K562 (cell line): ENCODE measurements around the gene VRK2. TPM values are rescaled to one million over a fixed set of nuclear protein-coding genes. Genes with fewer than 3 reads are reported as not detected.
A peak's percentile ranks its signal among the peaks of the same experiment; 100 is the strongest.

Experiments used
- EGR1 ChIP-seq: fragments of 450-650 bp; conservative IDR thresholded peaks from 2 replicates; pipeline ENCODE4 v1.6.1; 2017; ENCODE audit warnings: mild to moderate bottlenecking
- ELF2 ChIP-seq: fragments of 250-450 bp; sonication (Bioruptor Pico); IDR thresholded peaks from 2 replicates; pipeline ENCODE4 v1.5.0; 2021; ENCODE audit warnings: mild to moderate bottlenecking
- ESRRB ChIP-seq: fragments of 250-450 bp; sonication (Bioruptor Pico); IDR thresholded peaks from 2 replicates; pipeline ENCODE4 v1.5.0; 2020; ENCODE audit warnings: mild to moderate bottlenecking, moderate library complexity, borderline replicate concordance
- MAFF ChIP-seq: IDR thresholded peaks from 2 replicates; pipeline ENCODE4 v1.6.1; 2012; ENCODE audit warnings: low read length, improper control_type of control experiment
- SFPQ ChIP-seq: fragments of 200-400 bp; formaldehyde crosslinking; IDR thresholded peaks from 2 replicates; pipeline ENCODE4 v1.6.1; 2017; ENCODE audit warnings: mild to moderate bottlenecking, low read depth, low read length, moderate library complexity
- SMAD4 ChIP-seq: fragments of 250-450 bp; sonication (Bioruptor Pico); conservative IDR thresholded peaks from 2 replicates; pipeline ENCODE4 v1.8.0; 2021; ENCODE audit warnings: inconsistent platforms, mild to moderate bottlenecking, moderate library complexity
- SRSF1 ChIP-seq: fragments of 200-400 bp; formaldehyde crosslinking; IDR thresholded peaks from 2 replicates; pipeline ENCODE4 v1.6.1; 2017; ENCODE audit warnings: mild to moderate bottlenecking, low read depth, low read length, moderate library complexity
- SUPT5H ChIP-seq: fragments of 450-650 bp; IDR thresholded peaks from 2 replicates; pipeline ENCODE4 v1.6.1; 2016
- TAF9B ChIP-seq: fragments of 450-650 bp; IDR thresholded peaks from 2 replicates; pipeline ENCODE4 v1.6.1; 2018; ENCODE audit warnings: mild to moderate bottlenecking; ENCODE audit not compliant: partially characterized antibody
- TBL1XR1 ChIP-seq, 2 experiments: IDR thresholded peaks; 2 replicates each; pipeline ENCODE4 v1.6.1; 2012; ENCODE audit warnings: improper control_type of control experiment in 2 of 2, low read length in 2 of 2, mild to moderate bottlenecking in 1 of 2
- TRIM24 ChIP-seq, 2 experiments: fragments of 450-650 bp; IDR thresholded peaks; 2 replicates each; pipeline ENCODE4 v1.6.1; 2016
- ZKSCAN1 ChIP-seq: fragments of 150-350 bp; IDR thresholded peaks from 2 replicates; pipeline ENCODE4 v1.6.1; 2016; ENCODE audit warnings: low read depth, low read length
- ZNF12 ChIP-seq: sonication (generic); formaldehyde crosslinking; IDR thresholded peaks from 2 replicates; pipeline ENCODE4 v1.4.0; 2020; ENCODE audit warnings: mild to moderate bottlenecking, missing genetic modification reagents
- ZNF212 ChIP-seq: fragments of 450-650 bp; formaldehyde crosslinking; IDR thresholded peaks from 2 replicates; pipeline ENCODE4 v1.4.0; 2020; ENCODE audit warnings: mild to moderate bottlenecking
- ZNF384 ChIP-seq: IDR thresholded peaks from 2 replicates; pipeline ENCODE4 v1.6.1; 2012; ENCODE audit warnings: low read depth, low read length, improper control_type of control experiment
- ZNF584 ChIP-seq: fragments of 200-800 bp; sonication (Bioruptor generic); IDR thresholded peaks from 2 replicates; pipeline ENCODE4 v1.6.1; 2016; ENCODE audit warnings: low read depth, mild to moderate bottlenecking, missing genetic modification characterization, missing compliant biosample characterization
- ZNF778 ChIP-seq: fragments of 450-650 bp; formaldehyde crosslinking; IDR thresholded peaks from 2 replicates; pipeline ENCODE4 v1.4.0; 2020; ENCODE audit warnings: mild to moderate bottlenecking, moderate library complexity
- polyA plus RNA-seq, 8 experiments: library from polyadenylated mRNA; depleted of rRNA in 4 of 8; stranded (reverse) in 5 of 8; unstranded in 3 of 8; fragments of >200 nt; fragmentation: Nextera tagmentation in 2 of 8; fragmentation: Illumina TruSeq in 1 of 8; extraction: Ambion mirVana in 2 of 8; extraction: Trizol in 1 of 8; gene quantifications; 2 replicates each; pipeline versions ENCODE4 v1.2.1 to v1.2.3, GENCODE V29; 2011 to 2014; ENCODE audit warnings: inconsistent platforms in 1 of 8, missing spikeins in 1 of 8
- total RNA-seq, 7 experiments: library from RNA; depleted of rRNA in 6 of 7; stranded (reverse); fragments of >200 nt in 6 of 7; fragmentation: Illumina TruSeq in 2 of 7; extraction: Trizol in 2 of 7; gene quantifications; 2 replicates each; pipeline versions ENCODE4 v1.2.1 to v1.2.3, GENCODE V29; 2011 to 2021; ENCODE audit warnings: low replicate concordance in 1 of 7
- TF ChIP-seq, protein P1 (sequence below): sonication (generic); formaldehyde crosslinking; IDR thresholded peaks from 2 replicates; pipeline ENCODE4 v1.8.1; 2023; ENCODE audit warnings: mild to moderate bottlenecking, missing genetic modification reagents

Gene VRK2
- total and polyA plus RNA-seq, 9 of the 15 experiments (the other 6 are each of a cell fraction or from before 2014, with no cell fraction given) = 22.6 to 49.2 (median 36.2) TPM

DNA sequence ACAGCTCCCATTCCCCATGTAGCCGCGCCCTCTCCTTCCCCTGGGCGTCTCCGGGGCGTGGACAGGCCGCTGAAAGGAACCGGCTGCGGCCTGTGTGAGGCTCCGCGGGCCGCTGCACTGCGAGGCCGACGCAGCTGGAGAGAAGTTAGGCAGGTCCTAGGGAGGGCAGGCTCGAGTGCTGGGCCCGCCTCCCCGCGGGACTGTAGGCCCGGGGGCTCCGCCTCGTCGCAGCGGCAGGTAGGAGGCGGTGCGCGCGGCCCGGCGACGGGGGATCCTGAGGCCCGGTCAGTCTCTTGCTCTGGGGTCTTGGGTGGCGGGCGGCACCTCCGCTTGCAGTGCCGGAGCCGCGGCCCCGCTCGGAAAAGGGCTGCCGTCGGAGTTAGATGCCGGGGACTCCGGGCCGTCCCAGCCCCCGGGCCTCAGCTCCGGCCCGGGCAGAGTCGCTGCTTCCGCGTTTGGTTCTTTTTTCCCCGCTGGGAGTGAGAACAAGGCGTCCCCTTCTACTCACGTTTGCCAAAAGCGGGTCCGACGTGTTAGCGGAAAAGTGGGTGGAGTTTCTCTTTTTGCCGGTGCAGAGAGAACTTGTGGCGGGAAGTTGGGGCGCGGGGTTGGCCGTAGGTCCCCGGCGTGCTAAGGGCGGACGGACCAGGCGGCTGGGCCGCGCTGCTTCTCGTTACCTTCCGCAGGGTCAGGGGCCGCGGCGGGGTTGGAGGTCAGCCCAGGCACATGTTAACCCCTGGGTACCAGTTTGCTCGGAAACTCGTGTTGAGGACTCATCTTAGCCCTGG is at the start of gene VRK2 (continued):
- TF ChIP-seq, protein P1, sequence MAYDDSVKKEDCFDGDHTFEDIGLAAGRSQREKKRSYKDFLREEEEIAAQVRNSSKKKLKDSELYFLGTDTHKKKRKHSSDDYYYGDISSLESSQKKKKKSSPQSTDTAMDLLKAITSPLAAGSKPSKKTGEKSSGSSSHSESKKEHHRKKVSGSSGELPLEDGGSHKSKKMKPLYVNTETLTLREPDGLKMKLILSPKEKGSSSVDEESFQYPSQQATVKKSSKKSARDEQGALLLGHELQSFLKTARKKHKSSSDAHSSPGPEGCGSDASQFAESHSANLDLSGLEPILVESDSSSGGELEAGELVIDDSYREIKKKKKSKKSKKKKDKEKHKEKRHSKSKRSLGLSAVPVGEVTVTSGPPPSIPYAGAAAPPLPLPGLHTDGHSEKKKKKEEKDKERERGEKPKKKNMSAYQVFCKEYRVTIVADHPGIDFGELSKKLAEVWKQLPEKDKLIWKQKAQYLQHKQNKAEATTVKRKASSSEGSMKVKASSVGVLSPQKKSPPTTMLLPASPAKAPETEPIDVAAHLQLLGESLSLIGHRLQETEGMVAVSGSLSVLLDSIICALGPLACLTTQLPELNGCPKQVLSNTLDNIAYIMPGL = 0 out of 2 replicates have a peak, but pooled peaks have one; percentile 76
- TF ChIP-seq SFPQ = no peak
- TF ChIP-seq EGR1 = peak; percentile 25; the same call in 1 of the 2 replicates
- no peak for TF ChIP-seq ZNF384
- peak; percentile 66; the same call in 1 of the 2 replicates for TF ChIP-seq ELF2 (CRISPR knock-in tag)
- no peak for TF ChIP-seq ZNF584
- peak; percentile 63 for TF ChIP-seq TAF9B
- TF ChIP-seq TRIM24 (IDR thresholded peaks at IDR 0.05) = 0 out of 4 replicates have a peak, but pooled peaks of 1 of the 2 experiments have one; percentile 11
- TF ChIP-seq ZNF12 (CRISPR knock-in tag) = peak; percentile 73
- TF ChIP-seq ZNF778 (CRISPR knock-in tag) = no peak
- TF ChIP-seq ZNF212 (CRISPR knock-in tag) = 0 out of 2 replicates have a peak, but pooled peaks have one; percentile 38
- no peak for TF ChIP-seq SRSF1
- TF ChIP-seq MAFF = no peak
- no peak for TF ChIP-seq ZKSCAN1
- TF ChIP-seq TBL1XR1 (IDR thresholded peaks at IDR 0.05; ENCODE audit: low read length in 2 of 2) = no peak
- no peak for TF ChIP-seq SMAD4 (CRISPR knock-in tag)
- TF ChIP-seq SUPT5H = peak; percentile 82
- no peak; the same call in 1 of the 2 replicates for TF ChIP-seq ESRRB (CRISPR knock-in tag)
